Endothelial cell of umbilical vein (primary cell): ENCODE measurements around the gene RPRD2. TPM values are rescaled to one million over a fixed set of nuclear protein-coding genes. Genes with fewer than 3 reads are reported as not detected.
A peak's percentile ranks its signal among the peaks of the same experiment; 100 is the strongest.

ENCODE experiments used
- BruUV-seq: library from RNA; stranded (reverse); fragments of 400-500 nt; replicated peaks from 2 replicates; lab custom pipeline; 2021; lab: Mats Ljungman, UMichigan
- CTCF ChIA-PET: fragments of 300-600, 350-600 bp; sonication (Branson Sonifier 250); formaldehyde crosslinking; loops from one replicate; lab custom pipeline; 2021; ENCODE audit warnings: antibody characterized with exemption, inconsistent platforms; lab: Charles Lee
- POLR2A ChIA-PET: fragments of 300-600, 350-600 bp; sonication (Branson Sonifier 250); formaldehyde crosslinking; loops from one replicate; lab custom pipeline; 2021; ENCODE audit warnings: antibody characterized with exemption, inconsistent platforms; lab: Charles Lee
- DNase-seq: peaks from one replicate; pipeline ENCODE4 v3.0.0-alpha.2; 2011; ENCODE audit warnings: low read depth, low spot score
- FAIRE-seq: peaks from 2 replicates; lab custom pipeline; 2011; peaks lifted over from hg19 to GRCh38; lab: Jason Lieb, UNC
- H2AFZ ChIP-seq: 2 replicates; pipeline ENCODE4 v1.6.0; 2012; ENCODE audit warnings: low read depth, low read length, control low read depth, inconsistent platforms
- H3K27ac ChIP-seq: 2 replicates; pipeline ENCODE4 v1.5.1; 2011; ENCODE audit warnings: low read depth, mild to moderate bottlenecking, control low read depth, low read length, moderate library complexity; ENCODE audit not compliant: insufficient read depth
- H3K27me3 ChIP-seq, 2 experiments: 2 replicates each; pipeline versions ENCODE4 v1.6.0 to v1.6.1; 2011; ENCODE audit warnings: low read length in 2 of 2, mixed read lengths in 1 of 2; ENCODE audit not compliant: control insufficient read depth in 2 of 2, insufficient read depth in 2 of 2
- H3K36me3 ChIP-seq, 2 experiments: 2 replicates in 1 of 2; 3 replicates in 1 of 2; pipeline ENCODE4 v1.5.1; 2011; ENCODE audit warnings: low read length in 2 of 2, mild to moderate bottlenecking in 1 of 2, moderate library complexity in 1 of 2; ENCODE audit not compliant: control insufficient read depth in 2 of 2, insufficient read depth in 2 of 2; ENCODE audit errors: extremely low read depth in 1 of 2
- H3K4me1 ChIP-seq: 3 replicates; pipeline ENCODE4 v1.5.1; 2011; ENCODE audit warnings: mild to moderate bottlenecking, low read length; ENCODE audit not compliant: control insufficient read depth, insufficient read depth; ENCODE audit errors: extremely low read depth
- H3K4me2 ChIP-seq: 2 replicates; pipeline ENCODE4 v1.6.1; 2011; ENCODE audit warnings: low read length, control low read depth, mixed read lengths; ENCODE audit not compliant: insufficient read depth
- H3K4me3 ChIP-seq, 3 experiments: fragments of 200-600 bp in 1 of 3; sonication (generic), shearing (Covaris generic) in 1 of 3; replicated peaks in 1 of 3; 2 replicates each; pipeline ENCODE4 v1.5.1; 2011 to 2016; ENCODE audit warnings: control low read depth in 3 of 3, low read length in 3 of 3, mild to moderate bottlenecking in 2 of 3, inconsistent platforms in 1 of 3, low read depth in 1 of 3, moderate library complexity in 1 of 3; ENCODE audit not compliant: insufficient read depth in 1 of 3
- H3K79me2 ChIP-seq: 2 replicates; pipeline ENCODE4 v1.6.0; 2012; ENCODE audit warnings: low read length, inconsistent platforms; ENCODE audit not compliant: control insufficient read depth, insufficient read depth
- H3K9ac ChIP-seq: replicated peaks from 2 replicates; pipeline ENCODE3; 2011; ENCODE audit warnings: low read length, control low read depth; ENCODE audit not compliant: insufficient read depth; ENCODE audit errors: extremely low read depth
- H3K9me1 ChIP-seq: replicated peaks from 3 replicates; pipeline ENCODE4 v1.6.0; 2011; ENCODE audit warnings: mild to moderate bottlenecking, low read length; ENCODE audit not compliant: control insufficient read depth, insufficient read depth; ENCODE audit errors: extremely low read depth
- H3K9me3 ChIP-seq: replicated peaks from 2 replicates; pipeline ENCODE4 v1.5.1; 2012; ENCODE audit warnings: low read length, inconsistent platforms; ENCODE audit not compliant: control insufficient read depth, insufficient read depth
- H4K20me1 ChIP-seq: replicated peaks from 2 replicates; pipeline ENCODE3; 2011; ENCODE audit warnings: mild to moderate bottlenecking, low read length; ENCODE audit not compliant: control insufficient read depth, insufficient read depth; ENCODE audit errors: extremely low read depth
- EZH2 ChIP-seq: IDR thresholded peaks from 2 replicates; pipeline ENCODE4 v1.6.1; 2012; ENCODE audit warnings: borderline replicate concordance, low read depth, mild to moderate bottlenecking, moderate library complexity, low read length, inconsistent platforms; ENCODE audit not compliant: severe bottlenecking
- GATA2 ChIP-seq: IDR thresholded peaks from 2 replicates; pipeline ENCODE4 v1.7.0; 2011; ENCODE audit warnings: low read depth, mild to moderate bottlenecking, moderate library complexity, mixed read lengths, low read length; ENCODE audit not compliant: insufficient read length, insufficient read depth
- JUN ChIP-seq: IDR thresholded peaks from 2 replicates; pipeline ENCODE4 v1.6.1; 2011; ENCODE audit warnings: borderline replicate concordance, low read depth; ENCODE audit not compliant: insufficient read length, insufficient read depth
- MYC ChIP-seq: IDR thresholded peaks from one replicate; pipeline ENCODE4 v1.6.1; 2011; ENCODE audit warnings: mild to moderate bottlenecking, low read depth, low read length
- POLR2A ChIP-seq: IDR thresholded peaks from 2 replicates; pipeline ENCODE4 v1.6.1; 2012; ENCODE audit warnings: low read depth, mild to moderate bottlenecking, control low read depth, low read length
- POLR2AphosphoS5 ChIP-seq: IDR thresholded peaks from 2 replicates; pipeline ENCODE4 v1.6.1; 2012; ENCODE audit warnings: low read depth, mild to moderate bottlenecking, control low read depth, low read length, moderate library complexity; ENCODE audit not compliant: insufficient read depth
- dilution Hi-C: fragments of 300-500 bp; cut with MboI; formaldehyde crosslinking; loops from one replicate; pipeline ENCODE4 v1.15.0; 2019; ENCODE audit warnings: low sequenced_read_pairs; ENCODE audit not compliant: extremely low pct_ligation_motif_present
- intact Hi-C: fragments of 100-400 bp; cut with micrococcal nuclease; formaldehyde crosslinking; loops from one replicate; pipeline ENCODE4 v1.10.0; 2022
- polyA plus RNA-seq, 4 experiments: library from polyadenylated mRNA; depleted of rRNA in 3 of 4; stranded (reverse) in 3 of 4; unstranded in 1 of 4; fragments of >200 nt; gene quantifications; 2 replicates each; pipeline versions ENCODE4 v1.2.1 to v1.2.3, GENCODE V29; 2011 to 2012; ENCODE audit warnings: missing spikeins in 1 of 4
- total RNA-seq: library from RNA; stranded (reverse); gene quantifications from 2 replicates; pipeline ENCODE4 v1.2.3, GENCODE V29; 2021
- TF ChIP-seq, protein P1 (sequence below): IDR thresholded peaks from 2 replicates; pipeline ENCODE4 v1.6.1; 2011; ENCODE audit not compliant: insufficient read depth, insufficient read length

Gene RPRD2
- total and polyA plus RNA-seq, 2 donors (not counting 3 experiments of a cell fraction or from before 2014, with no cell fraction given): 12.9 to 23.9 TPM

- DNase-seq (no peak), FAIRE-seq (no peak)
- dilution Hi-C loops: no loop called here
- H3K27me3 ChIP-seq: no peaks in the 10 kb centered on the region
- H2AFZ ChIP-seq: peak overlapping the region; percentile 78
- no peak for TF ChIP-seq EZH2
- no peak for TF ChIP-seq GATA2
- TF ChIP-seq JUN: no peak
- TF ChIP-seq POLR2A: no peak
- POLR2A ChIA-PET: no interaction called here
- H3K4me2 ChIP-seq: peak overlapping the region; percentile 67
- H3K9me1 ChIP-seq: no peaks in the 10 kb centered on the region
- intact Hi-C loops: loop anchor here (1.0 to 5.0 kb wide), 4 partner anchors 17 to 148 kb away; partner anchors contain the start of gene TARS2
- peak overlapping the region; percentile 39 to 77 (median 48) for H3K4me3 ChIP-seq
- H3K79me2 ChIP-seq: no peaks in the 10 kb centered on the region
- BruUV-seq: no TSS peak
- H3K9ac ChIP-seq: peak overlapping the region; percentile 35
- no peaks in the 10 kb centered on the region for H3K9me3 ChIP-seq
- H4K20me1 ChIP-seq: no peaks in the 10 kb centered on the region
- H3K36me3 ChIP-seq: no peaks in the 10 kb centered on the region
- H3K27ac ChIP-seq: peak overlapping the region; percentile 9
- peaks cover 6% of the 10 kb centered on the region for H3K4me1 ChIP-seq
- CTCF ChIA-PET: interaction anchor here (1.0 to 3.1 kb wide), 9 partner anchors 7 to 408 kb away, joined by 3 to 24 read pairs (median 7); partner anchors contain the start of gene ECM1
Measured at GRCh38 chr1:150514913-150515327, 151.0 kb downstream of the RPRD2 start.

GRCh38 chr1:150515328-150516049, 151.5 kb downstream of the RPRD2 start, which contains the start of gene FALEC:
Gene FALEC, plus strand, starts transcription at chr1:150515752.
- FAIRE-seq (peak; percentile 96), DNase-seq (peak; percentile 97)
- H3K79me2 ChIP-seq: no peaks in the 10 kb centered on the region
- no peaks in the 10 kb centered on the region for H3K36me3 ChIP-seq
- peak within 1 kb of the TSS; percentile 94 for H2AFZ ChIP-seq
- dilution Hi-C loops: no loop called here
- H3K9me3 ChIP-seq: no peaks in the 10 kb centered on the region
- intact Hi-C loops: loop anchor here (1.0 to 5.0 kb wide), 4 partner anchors 17 to 148 kb away; partner anchors contain the start of gene TARS2
- peak within 1 kb of the TSS; percentile 9 for H3K27ac ChIP-seq
- no TSS peak for BruUV-seq
- peak within 1 kb of the TSS; percentile 35 for H3K9ac ChIP-seq
- peak within 1 kb of the TSS; percentile 39 to 77 (median 48) for H3K4me3 ChIP-seq
- peaks cover 6% of the 10 kb centered on the region for H3K4me1 ChIP-seq
- H3K27me3 ChIP-seq: no peaks in the 10 kb centered on the region
- TF ChIP-seq POLR2AphosphoS5 (peak; percentile 61), POLR2A (peak; percentile 44), MYC (no peak)
- TF ChIP-seq, protein P1, sequence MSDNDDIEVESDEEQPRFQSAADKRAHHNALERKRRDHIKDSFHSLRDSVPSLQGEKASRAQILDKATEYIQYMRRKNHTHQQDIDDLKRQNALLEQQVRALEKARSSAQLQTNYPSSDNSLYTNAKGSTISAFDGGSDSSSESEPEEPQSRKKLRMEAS: no peak
- no peaks in the 10 kb centered on the region for H4K20me1 ChIP-seq
- no peaks in the 10 kb centered on the region for H3K9me1 ChIP-seq
- ChIA-PET POLR2A (interaction anchor here (1.0 to 1.4 kb wide), 2 partner anchors 8 to 56 kb away, joined by 3 to 4 read pairs; partner anchors contain the start of gene ECM1), CTCF (interaction anchor here (0.6 to 3.1 kb wide), 13 partner anchors 8 to 407 kb away, joined by 3 to 24 read pairs (median 4); partner anchors contain the start of genes ECM1 and TARS2)
- peak within 1 kb of the TSS; percentile 92 for H3K4me2 ChIP-seq
